ENCODE data around the gene FKBP8.

FKBP8 gene

DNA sequence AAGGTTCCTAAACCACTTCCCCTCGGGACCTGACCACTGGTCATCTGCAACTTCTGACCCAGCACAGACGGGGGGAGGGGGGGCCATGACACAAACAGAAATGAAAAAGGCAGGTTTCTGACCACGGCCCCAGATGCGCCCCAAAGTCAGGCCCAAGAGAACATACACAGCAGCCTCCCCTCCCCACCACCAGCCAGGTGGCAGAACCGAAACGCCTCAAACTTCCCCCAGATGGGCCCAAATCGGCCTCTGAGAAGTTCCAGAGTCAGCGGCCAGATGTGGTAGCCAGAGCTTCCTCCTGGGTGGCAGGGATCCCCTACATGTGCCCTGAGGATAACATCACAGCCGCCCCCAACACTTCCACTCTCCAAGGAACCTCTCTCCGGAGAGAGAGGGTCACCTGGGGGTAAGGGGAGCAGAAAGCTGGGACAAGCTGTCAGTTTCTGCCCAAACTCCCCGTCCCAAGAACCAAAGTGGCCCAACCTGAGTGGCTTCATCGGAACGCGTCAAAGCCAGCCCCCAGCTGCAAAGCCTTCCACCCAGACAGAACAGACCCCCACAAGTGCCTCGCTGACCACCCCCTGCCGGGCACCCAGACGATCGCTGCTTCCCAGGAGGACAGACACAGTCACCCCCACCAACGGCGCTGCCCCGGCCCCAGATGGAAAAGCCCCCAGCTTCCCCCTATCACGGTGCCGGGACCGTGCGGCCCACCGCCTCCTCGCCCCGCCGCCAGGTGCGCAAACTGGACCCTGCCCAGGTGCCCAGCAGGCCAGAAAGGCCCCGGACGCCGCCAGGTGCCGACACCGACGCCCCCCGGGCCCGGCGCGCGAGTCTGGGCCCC is 22.3 kb downstream of the FKBP8 start:
- DNase-seq: peak; percentile 47

DNA sequence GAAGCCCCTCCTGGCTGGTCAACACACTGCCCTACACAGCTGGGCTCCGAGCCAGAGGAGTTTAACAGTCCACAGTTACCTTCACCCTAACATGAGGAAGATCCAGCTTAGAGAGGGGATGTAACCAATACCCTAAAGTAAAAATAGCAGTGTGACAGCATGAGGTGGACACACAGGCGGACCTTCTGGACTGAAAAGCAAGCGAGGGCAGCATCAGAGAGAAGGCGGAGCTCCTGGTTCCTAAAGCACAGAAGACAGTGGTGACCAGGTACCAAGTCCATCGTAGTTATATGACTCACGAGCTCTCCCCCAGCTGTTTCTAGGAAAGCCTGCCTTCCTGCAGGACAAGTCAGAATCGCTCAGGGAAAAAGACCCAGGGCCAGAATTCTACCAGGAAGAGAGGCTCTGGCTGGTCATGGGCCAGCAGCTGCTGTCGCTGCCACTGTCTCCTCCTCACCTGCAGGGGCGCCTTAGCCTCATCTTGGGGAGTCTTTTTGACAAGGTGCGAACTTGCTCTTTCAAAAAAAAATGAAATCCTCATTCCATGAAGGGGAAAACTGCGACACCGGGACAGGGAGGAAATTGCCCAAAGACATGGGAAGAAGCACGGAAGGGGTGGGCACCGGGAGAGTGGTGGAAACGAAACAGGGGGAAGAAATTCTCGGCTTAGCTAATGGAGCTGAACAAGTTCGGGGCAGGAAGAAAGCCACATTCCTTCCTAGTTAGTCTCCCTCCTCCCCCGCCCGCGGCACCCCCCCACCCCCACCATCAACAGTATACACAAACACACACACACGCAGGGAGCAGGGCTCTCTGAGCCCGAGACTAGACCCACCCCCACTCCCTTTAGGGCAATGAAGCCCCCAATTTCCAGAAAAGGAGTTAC is 23.2 kb downstream of the FKBP8 start:
- DNase-seq: peak; percentile 51

DNA sequence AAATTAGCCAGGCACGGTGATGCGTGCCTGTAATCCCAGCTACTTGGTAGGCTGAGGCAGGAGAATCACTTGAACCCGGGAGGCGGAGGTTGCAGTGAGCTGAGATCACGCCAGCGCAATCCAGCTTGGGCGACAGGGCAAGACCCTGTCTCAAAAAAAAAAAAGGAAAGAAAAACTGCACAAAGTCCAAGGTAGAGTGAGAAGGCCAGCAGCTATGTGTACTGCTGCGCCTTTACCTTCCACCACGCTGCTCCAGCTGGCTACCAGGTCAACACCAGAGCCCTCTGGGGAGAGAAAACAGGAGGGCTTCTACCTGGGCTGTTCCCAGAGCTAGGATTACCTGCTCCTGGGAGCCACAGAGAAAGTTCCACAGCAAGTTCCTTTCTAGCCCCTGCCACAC is 24.7 kb downstream of the FKBP8 start:
- no peak for DNase-seq

DNA sequence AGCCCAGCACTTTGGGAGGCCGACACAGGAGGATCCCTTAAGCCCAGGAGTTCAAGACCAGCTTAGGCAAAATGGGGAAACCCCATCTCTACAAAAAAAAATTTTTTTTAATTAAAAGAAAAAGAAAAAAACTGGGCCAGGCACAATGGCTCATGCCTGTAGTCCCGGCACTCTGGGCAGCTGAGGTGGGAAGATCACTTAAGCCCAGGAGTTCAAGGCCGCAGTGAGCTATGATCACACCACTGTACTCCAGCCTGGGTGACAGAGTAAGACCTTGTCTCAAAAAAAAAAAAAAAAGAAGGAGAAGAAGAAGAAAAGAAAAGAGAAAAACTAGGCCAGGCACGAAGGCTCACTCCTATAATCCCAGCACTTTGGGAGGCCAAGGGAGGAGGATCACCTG is 25.8 kb downstream of the FKBP8 start:
- DNase-seq: no peak

DNA sequence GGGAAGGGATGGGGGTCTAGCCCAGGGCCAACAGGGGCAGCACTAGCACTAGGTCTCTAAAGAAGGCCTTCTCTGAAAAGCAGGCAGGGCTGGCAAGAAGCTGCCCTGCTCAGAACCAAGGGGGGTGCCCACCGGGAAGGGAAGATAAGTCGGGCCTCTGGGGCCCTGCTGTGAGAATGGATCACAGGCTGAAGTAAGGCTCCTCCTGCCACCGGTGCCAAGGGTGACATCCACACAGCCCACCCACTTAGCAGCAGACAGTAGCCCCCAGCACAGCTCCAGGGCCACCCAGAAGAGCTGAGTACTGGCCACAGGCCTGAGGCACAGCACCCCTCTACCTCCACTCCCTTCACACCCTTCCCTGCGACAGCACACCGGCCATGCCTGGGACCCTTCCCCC is 27.4 kb downstream of the FKBP8 start:
- DNase-seq: no peak

DNA sequence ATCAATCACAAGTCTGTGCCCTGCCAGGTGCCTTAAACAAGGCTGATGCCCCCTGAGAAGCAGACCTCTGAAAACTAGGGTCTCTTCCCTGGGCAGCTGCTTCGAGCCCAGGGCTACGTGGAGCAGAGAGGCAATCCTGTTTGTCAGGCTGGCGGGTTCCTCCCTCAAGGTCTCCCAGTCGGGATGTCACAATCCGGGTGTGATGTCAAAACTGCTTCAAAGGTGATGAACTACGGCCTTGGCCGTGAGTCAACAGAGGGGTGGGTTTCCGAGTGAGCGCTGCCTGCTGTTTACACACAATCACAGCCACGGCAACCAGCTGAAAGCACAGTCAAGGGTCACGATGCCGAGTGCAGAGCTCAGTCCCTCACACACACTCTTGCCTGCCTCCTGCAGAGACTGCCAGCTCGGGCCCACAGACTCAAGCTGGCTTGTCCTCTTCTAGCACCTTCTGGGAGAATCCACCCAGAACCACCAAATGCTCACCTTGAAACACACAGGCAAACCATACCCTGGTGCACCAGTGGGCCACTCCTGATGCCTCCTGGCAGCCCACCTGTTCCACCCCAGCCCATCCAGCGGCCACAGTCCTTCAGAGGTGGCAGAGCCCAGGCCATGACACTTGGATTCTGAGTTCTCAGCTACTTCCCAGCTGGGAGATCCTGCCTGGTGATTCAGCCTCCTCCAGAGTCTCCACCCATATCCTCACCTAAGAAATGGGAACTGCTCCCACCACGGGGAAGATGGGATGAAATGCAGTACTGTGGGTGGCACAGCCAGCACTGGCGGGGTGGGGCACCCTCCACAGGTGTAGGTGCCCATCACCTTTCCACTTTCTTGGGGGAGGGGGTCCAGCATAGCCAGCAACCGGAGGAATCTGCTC is 28.3 kb downstream of the FKBP8 start:
- DNase-seq: peak; percentile 92

DNA sequence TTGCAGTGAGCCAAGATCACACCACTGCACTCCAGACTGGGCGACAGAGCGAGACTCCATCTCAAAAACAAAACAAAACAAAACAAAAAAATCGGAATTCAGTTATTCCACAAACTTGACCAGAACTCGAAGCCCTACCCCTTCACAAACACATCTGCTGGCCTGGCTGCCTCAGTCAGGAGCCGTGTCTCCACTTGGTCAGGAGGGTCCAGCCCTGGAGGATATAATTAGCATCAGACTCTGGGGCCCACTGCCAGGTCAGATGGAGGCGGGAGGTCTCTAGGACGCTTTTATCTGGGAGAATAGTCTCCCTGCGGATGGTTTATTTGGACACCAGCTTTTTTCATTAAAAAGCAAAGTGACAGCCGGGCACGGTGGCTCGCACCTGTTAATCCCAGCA is 29.5 kb downstream of the FKBP8 start:
- DNase-seq: no peak

DNA sequence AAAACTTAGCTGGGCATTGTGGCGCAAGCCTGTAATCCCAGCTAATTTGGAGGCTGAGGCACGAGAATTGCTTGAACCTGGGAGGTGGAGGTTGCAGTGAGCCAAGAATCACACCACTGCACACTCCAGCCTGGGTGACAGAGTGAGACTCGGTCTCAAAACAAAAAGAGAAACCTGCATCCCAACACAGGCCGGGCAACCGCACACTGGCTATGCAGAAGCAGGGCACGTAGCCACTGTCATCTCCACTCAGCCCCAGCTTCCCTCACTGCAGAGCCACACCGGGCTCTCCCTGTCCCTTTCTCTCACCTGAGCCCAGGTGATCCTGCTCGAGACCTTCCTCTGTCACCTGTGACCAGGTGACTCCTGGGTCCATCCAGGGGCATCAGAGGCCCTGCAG is 33.2 kb downstream of the FKBP8 start:
- DNase-seq: no peak

DNA sequence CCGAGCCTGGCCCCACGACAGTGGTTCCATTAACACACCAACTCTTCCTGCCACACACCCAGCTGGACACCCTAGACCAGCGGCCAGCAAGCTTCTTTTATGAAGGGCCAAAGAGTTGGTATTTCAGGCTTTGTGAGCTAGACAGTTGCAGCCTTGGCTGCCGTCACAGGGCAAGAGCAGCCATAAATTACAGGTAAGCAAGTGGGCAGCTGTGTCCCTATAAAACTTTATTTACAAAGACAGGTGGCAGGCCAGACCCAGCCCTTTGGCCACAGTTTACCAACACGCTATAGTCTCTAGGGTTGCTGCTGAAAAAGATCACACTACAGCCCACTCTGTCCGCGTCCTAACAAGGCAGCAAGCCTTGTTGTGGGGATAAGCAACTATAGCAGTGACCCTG is 34.8 kb downstream of the FKBP8 start:
- DNase-seq: no peak

DNA sequence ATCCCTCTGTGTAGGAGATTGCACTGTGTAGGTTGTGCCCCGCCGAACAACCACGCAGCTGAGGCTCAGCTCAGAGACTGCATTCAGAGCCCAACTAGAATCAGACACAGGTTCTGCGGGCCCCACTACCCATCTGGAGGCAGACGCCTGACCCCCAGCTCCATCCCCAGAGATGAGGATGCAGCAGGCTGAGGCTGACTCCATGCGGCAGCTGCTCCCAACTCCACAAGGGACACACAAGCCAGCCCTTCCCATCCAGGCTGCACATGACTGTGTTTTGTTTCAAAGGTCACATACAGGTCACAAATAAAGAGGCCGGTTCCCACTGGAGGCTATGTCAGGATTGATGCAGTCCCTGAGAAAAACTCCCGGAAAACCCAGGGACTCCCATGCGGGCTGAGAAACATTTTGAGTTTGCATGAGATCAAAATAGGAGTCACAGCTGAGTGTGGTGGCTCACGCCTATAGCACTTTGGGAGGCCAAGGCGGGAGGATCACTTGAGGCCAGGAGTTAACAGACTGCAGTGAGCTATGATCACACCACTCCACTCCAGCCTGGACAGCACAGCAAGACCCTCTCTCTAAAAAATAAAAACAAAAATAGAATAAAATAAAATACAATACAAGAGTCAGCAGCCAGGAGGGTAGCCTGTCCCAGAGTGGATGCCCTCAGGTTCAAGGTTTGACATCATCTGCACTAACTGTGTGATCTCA is 35.5 kb downstream of the FKBP8 start:
- DNase-seq: no peak

DNA sequence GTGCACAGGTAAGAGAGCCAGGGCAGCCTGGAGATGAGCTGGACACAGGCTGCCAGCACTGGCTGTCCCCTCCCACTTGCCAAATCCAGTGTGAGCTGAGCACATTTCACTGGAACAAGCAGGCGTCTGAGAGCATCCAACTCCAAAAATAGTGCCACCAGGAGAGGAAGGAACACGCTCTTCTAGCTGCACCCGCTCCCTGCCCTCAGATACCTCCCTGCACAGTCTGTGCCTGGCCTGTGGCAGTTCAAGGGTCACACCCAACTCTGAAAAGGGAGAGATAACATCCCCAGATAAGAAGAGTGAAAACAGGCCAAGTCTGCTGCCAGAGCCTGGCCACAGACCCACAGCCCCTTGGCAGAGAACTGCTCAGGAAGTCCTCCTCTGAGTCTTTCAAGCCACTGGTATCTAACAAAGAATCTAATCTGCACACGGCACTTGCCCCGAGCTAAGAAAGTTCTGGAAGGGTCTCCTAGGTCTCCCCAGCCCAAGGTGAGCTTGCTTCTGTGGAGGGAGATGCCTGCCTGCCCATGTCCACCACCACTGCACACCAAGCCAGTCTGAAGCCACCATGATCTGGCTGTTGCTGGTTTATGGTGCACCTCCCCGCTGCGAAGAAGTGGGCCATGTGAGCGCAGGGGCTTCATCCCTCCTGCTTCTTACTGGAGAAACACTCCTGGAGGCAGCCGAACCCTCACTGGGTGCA is 36.2 kb downstream of the FKBP8 start:
- no peak for DNase-seq

DNA sequence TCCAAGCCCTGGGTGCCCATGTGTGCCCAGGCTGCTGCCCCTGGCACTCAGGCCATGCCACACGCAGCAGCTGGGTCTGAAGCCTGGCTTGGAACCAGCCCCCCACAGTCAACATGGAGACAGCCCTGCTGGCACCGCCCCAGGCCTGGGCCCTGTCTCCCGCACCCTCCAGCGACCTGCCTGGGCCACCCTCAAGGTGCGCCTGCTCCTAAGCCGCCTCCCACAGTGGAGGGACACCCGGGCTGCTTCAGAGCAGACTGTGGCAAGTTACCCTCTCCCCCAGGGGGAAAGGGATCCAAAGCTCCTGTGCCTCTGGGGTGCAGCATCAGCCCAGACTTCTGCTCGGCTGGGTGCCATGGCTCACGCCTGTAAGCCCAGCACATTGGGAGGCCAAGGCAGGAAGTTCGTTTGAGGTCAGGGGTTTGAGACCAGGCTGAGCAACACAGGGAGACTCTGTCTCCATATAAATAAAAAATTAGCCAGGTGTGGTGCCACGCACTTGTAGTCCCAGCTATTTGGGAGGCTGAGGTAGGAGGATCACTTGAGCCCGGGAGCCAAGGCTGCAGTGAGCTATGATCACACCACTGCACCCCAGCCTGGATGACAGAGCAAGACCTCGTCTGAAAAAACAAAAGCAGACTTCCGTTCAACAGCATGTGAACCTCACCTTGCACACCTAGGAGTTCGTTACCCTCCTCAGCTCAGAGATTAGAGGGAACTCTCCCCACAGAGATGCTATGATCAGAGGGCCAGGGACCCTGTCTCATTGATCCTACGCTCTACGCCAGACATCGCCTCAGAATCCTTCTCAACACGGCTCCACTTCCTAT is 37.1 kb downstream of the FKBP8 start:
- no peak for DNase-seq

DNA sequence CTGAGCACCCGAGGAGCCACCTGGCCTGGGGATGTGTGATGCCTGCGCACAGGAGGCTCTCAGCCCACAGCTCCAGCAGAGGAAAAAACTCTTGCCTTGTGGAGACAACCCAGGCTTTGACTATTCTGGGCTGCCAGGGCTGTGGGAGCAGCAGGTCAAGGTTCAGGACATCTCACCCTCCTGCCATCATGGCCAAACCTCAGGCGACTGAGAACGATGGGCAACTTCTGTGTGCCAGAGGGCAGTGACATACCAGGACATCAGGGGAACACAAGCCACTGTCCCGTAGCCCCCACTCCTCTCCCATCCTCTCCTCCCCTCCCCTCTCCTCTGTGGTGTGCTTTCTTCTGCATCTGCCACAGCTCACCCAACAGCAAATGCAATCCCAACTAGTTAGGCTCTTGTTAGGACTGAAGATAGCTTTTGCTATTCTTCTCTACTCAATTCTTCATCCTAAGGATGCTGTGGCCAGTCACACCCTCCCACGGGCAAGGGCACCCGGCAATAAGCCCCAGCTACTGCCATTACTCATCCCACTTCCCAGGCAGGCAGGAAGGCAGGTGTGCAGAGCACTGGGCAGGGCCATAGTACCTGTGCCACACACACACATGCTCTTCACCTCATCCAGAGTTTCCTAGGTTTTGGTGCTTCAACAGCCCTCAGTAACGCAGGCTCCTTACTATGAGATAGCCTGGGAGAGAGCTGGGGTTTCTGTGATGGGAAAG is 38.3 kb downstream of the FKBP8 start:
- DNase-seq: no peak

DNA sequence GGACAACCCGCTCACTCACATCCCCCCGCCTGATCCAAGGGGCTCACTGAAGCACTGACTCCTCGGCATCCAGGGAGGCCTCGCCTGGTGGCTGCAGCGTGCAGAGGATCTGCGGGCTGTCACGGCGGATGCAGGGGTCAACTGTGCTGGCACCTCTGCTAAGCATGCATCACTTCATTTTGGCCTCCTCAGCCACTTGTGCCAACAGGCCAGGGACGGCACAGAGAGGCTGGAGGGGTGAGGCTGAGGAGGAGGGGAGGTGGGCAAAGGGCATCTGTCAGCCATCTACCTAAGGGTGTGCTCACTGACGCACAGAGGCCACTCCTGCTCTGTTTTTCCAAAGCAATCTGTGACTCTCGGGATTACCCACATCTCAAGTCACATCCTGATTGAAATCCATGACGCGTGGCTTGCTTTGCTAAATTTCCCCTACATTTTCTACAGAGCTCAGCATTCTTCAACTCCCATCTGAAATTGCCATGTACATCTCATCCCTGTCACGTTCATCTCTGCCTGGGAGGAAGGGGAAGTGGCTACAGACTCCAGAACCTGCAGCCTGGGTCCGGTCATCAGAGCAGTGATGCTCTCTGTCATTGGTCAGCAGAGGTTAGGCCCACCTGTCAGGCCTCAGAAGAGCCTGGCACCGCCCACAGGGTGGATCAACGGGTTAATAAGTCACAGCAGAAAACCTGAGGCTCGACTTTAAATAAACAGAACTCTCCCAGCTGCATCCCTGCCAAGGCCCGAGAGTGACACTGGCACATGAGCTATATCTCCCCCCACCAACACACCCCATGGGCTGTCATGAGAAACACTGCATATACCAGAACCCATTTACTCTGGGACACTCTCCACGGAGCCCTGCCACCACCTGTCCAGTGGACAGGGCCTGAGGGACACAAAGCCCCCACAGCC is 39.1 kb downstream of the FKBP8 start:
- peak; percentile 84 for DNase-seq

DNA sequence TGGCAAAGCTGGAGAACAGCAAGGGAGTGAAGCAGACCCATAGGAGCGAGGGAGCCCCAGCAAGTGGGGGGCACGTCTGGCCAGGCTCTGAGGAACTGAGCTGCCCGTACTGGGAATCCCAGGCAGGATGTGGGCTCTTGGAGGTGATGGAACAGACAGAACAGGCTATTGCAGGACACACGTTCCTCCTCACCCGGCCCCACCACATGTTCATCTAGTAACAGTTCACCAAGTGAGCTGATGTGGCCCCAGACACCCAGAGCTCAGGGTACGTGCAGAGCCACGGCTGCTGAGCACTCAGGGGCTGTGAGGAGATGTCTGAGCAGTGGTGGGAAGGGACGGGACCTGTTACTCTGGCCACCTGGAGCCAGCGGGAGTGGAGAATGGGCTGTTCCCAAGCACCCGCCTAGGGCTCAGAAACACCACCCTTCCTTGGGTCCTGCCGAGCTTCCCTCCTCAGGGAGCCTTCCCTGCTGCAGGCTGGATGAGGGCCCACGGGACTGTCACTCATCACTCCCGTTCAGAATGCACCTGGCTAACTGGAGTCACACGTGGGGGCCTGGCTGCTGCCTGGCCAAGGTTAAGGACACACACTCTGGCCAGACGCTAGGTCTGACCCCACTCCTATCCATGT is 39.9 kb downstream of the FKBP8 start:
- DNase-seq: peak; percentile 54

DNA sequence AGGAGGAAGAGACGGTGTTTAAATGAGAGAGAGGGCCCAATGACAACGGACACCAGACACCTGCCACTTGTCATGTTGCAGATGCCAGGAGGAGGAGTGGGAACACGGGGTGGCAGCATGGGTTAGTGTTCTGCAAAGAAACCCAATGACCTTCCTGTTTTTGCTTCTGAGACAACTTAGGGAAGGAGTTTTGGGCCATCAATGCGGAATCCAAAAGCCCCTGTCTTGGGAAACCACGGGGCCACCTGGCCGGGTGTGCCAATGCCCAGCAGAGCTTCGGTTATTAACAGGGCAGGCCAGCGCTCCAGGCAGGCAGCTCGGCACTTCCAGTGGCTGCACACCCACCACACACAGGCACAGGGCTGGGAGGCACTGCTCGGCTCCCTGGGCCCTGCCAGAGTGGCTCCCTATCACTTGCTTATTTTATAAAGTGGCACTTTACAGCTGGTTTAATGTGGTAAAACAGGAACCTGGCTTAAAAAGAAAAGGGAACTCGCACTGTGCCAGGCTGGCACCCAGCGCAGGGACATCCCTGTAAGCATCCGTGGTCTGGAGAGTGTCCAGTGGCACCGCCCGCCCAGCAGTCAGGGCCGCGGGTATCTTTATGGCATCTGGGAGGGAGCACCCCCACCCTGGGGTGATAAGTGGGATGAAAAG is 40.6 kb downstream of the FKBP8 start:
- peak; percentile 69 for DNase-seq

DNA sequence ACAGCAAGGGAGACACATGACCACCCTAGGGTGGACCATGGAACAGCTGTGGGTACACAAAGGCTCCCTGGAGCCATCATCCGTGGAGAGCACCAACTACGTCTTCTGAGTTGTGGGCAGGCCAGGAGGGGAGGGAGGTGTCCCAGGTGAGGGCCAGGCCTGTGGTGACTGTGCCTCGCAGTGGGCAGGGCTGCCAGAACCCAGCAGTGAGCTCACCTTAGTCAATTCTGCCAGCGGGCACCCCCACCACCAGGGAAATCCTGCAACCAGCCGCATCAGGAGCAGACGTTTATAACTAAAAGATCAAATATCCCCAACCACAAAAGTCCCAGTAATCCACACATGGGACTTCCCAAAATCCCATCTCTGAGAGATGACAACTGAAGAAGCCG is 41.1 kb downstream of the FKBP8 start:
- DNase-seq: no peak

DNA sequence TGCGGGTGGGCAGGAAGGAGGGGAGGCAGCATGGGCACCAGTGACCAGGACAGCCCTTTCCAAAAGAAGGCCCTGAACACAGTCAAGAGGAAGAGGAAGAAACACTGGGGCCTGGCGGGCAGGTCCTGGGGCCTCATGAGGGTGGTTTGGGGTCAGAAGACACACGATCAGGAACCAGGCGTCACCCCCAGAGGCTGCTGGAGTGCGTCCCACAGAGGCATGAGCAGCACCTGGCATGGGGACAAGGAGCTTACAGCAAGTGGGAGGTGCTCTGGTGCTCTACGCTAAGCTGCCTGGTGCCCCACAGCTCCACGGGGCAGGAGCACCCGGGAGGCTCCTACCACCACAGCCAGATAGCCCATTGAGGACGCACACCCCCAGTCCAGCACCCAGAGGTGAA is 41.5 kb downstream of the FKBP8 start:
- no peak for DNase-seq

All from suppressor macrophage treated with lipopolysaccharide for 4 hours (primary cell).